Measurements from ENCODE around the gene DDX46. TPM values are rescaled to one million over a fixed set of nuclear protein-coding genes. Genes with fewer than 3 reads are reported as not detected.

Gene DDX46, protein sequence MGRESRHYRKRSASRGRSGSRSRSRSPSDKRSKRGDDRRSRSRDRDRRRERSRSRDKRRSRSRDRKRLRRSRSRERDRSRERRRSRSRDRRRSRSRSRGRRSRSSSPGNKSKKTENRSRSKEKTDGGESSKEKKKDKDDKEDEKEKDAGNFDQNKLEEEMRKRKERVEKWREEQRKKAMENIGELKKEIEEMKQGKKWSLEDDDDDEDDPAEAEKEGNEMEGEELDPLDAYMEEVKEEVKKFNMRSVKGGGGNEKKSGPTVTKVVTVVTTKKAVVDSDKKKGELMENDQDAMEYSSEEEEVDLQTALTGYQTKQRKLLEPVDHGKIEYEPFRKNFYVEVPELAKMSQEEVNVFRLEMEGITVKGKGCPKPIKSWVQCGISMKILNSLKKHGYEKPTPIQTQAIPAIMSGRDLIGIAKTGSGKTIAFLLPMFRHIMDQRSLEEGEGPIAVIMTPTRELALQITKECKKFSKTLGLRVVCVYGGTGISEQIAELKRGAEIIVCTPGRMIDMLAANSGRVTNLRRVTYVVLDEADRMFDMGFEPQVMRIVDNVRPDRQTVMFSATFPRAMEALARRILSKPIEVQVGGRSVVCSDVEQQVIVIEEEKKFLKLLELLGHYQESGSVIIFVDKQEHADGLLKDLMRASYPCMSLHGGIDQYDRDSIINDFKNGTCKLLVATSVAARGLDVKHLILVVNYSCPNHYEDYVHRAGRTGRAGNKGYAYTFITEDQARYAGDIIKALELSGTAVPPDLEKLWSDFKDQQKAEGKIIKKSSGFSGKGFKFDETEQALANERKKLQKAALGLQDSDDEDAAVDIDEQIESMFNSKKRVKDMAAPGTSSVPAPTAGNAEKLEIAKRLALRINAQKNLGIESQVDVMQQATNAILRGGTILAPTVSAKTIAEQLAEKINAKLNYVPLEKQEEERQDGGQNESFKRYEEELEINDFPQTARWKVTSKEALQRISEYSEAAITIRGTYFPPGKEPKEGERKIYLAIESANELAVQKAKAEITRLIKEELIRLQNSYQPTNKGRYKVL
- total RNA-seq (2022; extraction: Qiagen RNA extraction; ENCODE audit: low read depth) = 57.2 to 74.3 TPM (median 71.3 TPM) in 5 replicates

GRCh38 chr5:134758504-134759341 is at the start of gene DDX46:
Gene DDX46, plus strand, starts transcription at chr5:134758779. Its CDS starts 160 bp downstream, at chr5:134758939.

GRCh38 chr5:134738133-134738962 is 20.2 kb upstream of the DDX46 start, which contains the start of gene CAMLG:
Gene CAMLG, plus strand, starts transcription at chr5:134738548. Its CDS starts 73 bp downstream, at chr5:134738621.

GRCh38 chr5:134845852-134846640 is 87.5 kb downstream of the DDX46 start, which contains the start of gene C5orf24:
Gene C5orf24, plus strand, starts transcription at chr5:134845968. Its CDS starts 8,933 bp downstream, at chr5:134854901.

DNA sequence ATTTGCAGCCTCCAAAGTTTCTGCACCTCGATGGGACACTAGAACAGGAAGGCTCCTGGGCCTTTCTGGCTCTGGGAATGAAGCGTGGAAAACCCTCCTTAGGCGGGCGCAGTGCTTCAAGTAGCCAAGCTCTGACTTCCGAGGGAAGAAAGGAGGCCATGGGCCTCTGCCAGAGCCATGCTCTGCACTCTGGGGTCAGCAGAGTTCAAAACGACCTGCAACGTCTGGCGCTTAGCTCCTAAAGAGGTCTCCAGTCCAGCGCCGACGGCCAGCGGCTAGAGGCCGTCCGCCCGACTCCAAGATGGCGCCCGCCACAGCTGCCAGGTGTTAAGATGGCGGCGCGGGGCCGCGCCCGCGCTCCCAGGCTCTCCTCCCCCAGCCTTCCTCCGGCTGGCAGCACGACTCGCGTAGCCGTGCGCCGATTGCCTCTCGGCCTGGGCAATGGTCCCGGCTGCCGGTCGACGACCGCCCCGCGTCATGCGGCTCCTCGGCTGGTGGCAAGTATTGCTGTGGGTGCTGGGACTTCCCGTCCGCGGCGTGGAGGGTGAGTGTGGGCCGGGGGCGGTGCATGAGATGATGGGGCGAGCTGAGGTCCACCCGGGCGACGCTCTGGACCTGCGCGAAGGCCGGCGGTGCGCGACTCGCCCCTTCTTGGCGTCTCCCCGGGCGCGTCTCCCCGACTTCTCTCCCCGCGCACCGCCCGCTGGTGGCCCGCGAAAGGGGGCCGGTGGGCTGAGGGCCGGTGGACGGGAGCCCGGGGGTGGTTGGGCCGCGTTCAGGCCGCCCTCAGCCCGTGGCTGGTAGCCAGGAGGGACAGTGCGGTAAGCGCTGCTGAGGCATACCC is 115.6 kb downstream of the DDX46 start, which contains the start of gene TXNDC15:
TSS of gene TXNDC15 (plus strand) at position 385 of the 844 bp plus-strand sequence. CDS start at position 442, 57 bp downstream.

Other genes with a start within 250 kb of the DDX46 start
- 25.0 to 33.3 TPM (median 27.8 TPM) in 5 replicates for gene JADE2, start 233.1 kb upstream of the DDX46 start, total RNA-seq (2022; extraction: Qiagen RNA extraction; ENCODE audit: low read depth)
- 48.0 to 66.3 TPM (median 57.6 TPM) in 5 replicates for gene SAR1B, start 126.0 kb upstream of the DDX46 start, total RNA-seq (2022; extraction: Qiagen RNA extraction; ENCODE audit: low read depth)
- 13.2 to 18.3 TPM (median 16.9 TPM) in 5 replicates for gene SEC24A, start 110.0 kb upstream of the DDX46 start, total RNA-seq (2022; extraction: Qiagen RNA extraction; ENCODE audit: low read depth)
- gene CAMLG, start 20.2 kb upstream of the DDX46 start, total RNA-seq (2022; extraction: Qiagen RNA extraction; ENCODE audit: low read depth) = 22.7 to 30.0 TPM (median 28.3 TPM) in 5 replicates
- gene C5orf24, start 87.2 kb downstream of the DDX46 start, total RNA-seq (2022; extraction: Qiagen RNA extraction; ENCODE audit: low read depth) = 19.8 to 30.3 TPM (median 27.0 TPM) in 5 replicates
- 47.5 to 57.1 TPM (median 51.1 TPM) in 5 replicates for gene TXNDC15, start 115.6 kb downstream of the DDX46 start, total RNA-seq (2022; extraction: Qiagen RNA extraction; ENCODE audit: low read depth)
- gene PCBD2, start 146.4 kb downstream of the DDX46 start, total RNA-seq (2022; extraction: Qiagen RNA extraction; ENCODE audit: low read depth) = 10.1 to 13.4 TPM (median 10.7 TPM) in 5 replicates
- 0.17 to 0.63 TPM (median 0.47 TPM) in 5 replicates for gene CATSPER3, start 209.1 kb downstream of the DDX46 start, total RNA-seq (2022; extraction: Qiagen RNA extraction; ENCODE audit: low read depth)

Measured in A549 treated with DMSO at 1 μM for 4 hours (cell line).